Naive B cell (primary cell): ENCODE results near the gene MAP3K1. TPM values are rescaled to one million over a fixed set of nuclear protein-coding genes. Genes with fewer than 3 reads are reported as not detected.

Source experiments
- ATAC-seq, 2 donors: fragments of 150-1000 bp; cut with Tn5 transposase; 2 replicates each; pipeline ENCODE4 v1.10.0; 2021; ENCODE audit warnings: low read depth in 2 of 2, mild to moderate bottlenecking in 2 of 2, moderate library complexity in 2 of 2
- DNase-seq: peaks from one replicate; pipeline ENCODE4 v3.0.0; 2022
- H3K27ac Mint-ChIP-seq, 6 donors: one replicate each; pipeline ENCODE4 v1.8.0; 2020 to 2022; ENCODE audit warnings: mild to moderate bottlenecking in 6 of 6, mixed read lengths in 6 of 6, moderate library complexity in 5 of 6, inconsistent platforms in 2 of 6
- H3K27me3 Mint-ChIP-seq, 3 donors: one replicate each; pipeline ENCODE4 v1.8.0; 2021 to 2022; ENCODE audit warnings: mixed read lengths in 3 of 3, mild to moderate bottlenecking in 1 of 3
- H3K36me3 Mint-ChIP-seq, 2 donors: one replicate each; pipeline ENCODE4 v1.8.0; 2020 to 2022; ENCODE audit warnings: mixed read lengths in 2 of 2, inconsistent platforms in 1 of 2, mild to moderate bottlenecking in 1 of 2
- H3K4me1 Mint-ChIP-seq, 3 donors: one replicate each; pipeline ENCODE4 v1.8.0; 2020 to 2022; ENCODE audit warnings: mixed read lengths in 3 of 3, inconsistent platforms in 1 of 3, mild to moderate bottlenecking in 1 of 3, moderate library complexity in 1 of 3
- H3K4me3 Mint-ChIP-seq, 8 donors: one replicate each; pipeline ENCODE4 v1.8.0; 2020 to 2022; ENCODE audit warnings: mild to moderate bottlenecking in 8 of 8, mixed read lengths in 8 of 8, moderate library complexity in 8 of 8, inconsistent platforms in 2 of 8
- H3K9me3 Mint-ChIP-seq, 7 donors: one replicate each; pipeline ENCODE4 v1.8.0; 2020 to 2022; ENCODE audit warnings: mixed read lengths in 7 of 7, mild to moderate bottlenecking in 5 of 7, inconsistent platforms in 2 of 7, moderate library complexity in 1 of 7
- polyA plus RNA-seq, 6 donors: library from polyadenylated mRNA; unstranded; fragments of 300-500 nt; fragmentation: Illumina TruSeq; gene quantifications; one replicate each; pipeline ENCODE4 v1.2.3, GENCODE V29; 2021; ENCODE audit warnings: low read depth in 6 of 6

MAP3K1 gene
- polyA plus RNA-seq, 6 donors from 2014 or later, result 39.8 to 106 (median 90.2) TPM

DNA sequence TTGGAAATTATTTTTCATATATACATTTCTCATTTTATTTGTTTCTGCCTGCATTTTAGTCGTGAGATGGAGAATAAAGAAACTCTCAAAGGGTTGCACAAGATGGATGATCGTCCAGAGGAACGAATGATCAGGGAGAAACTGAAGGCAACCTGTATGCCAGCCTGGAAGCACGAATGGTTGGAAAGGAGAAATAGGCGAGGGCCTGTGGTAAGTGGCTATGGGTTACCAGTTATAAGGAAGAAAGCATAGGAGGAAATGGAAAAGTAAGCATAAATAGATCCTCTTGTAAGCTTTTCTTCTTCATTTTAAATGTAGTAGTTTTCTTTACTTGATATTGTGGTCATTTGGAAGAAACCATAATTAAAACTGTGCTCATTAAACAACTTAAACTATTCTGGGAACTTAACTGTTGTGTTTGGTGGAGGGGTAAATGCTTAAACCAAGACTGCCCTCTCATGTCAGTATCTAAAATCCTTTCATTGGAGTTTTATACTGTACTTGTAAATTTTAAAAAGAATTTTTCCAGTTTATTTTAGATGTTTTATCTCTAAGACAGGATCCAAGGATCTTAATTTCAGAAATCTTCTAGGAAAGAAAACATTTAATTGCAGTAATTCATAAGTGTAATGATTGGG is 41.3 kb downstream of the MAP3K1 start:
- peaks cover 3 to 8% of the 10 kb centered on the region in 2 donors for H3K36me3 Mint-ChIP-seq
- no peak for DNase-seq
- no peaks in the 10 kb centered on the region for H3K27me3 Mint-ChIP-seq
- peak overlapping the region in 1 of 8 donors; percentile 29 for H3K4me3 Mint-ChIP-seq
- no peaks in the 10 kb centered on the region for H3K9me3 Mint-ChIP-seq
- H3K4me1 Mint-ChIP-seq, result peaks cover 42 to 53% (median 50%) of the 10 kb centered on the region in 3 donors
- ATAC-seq, result no peak
- peak overlapping the region in 4 of 6 donors; percentile 21 to 94 (median 67) for H3K27ac Mint-ChIP-seq

DNA sequence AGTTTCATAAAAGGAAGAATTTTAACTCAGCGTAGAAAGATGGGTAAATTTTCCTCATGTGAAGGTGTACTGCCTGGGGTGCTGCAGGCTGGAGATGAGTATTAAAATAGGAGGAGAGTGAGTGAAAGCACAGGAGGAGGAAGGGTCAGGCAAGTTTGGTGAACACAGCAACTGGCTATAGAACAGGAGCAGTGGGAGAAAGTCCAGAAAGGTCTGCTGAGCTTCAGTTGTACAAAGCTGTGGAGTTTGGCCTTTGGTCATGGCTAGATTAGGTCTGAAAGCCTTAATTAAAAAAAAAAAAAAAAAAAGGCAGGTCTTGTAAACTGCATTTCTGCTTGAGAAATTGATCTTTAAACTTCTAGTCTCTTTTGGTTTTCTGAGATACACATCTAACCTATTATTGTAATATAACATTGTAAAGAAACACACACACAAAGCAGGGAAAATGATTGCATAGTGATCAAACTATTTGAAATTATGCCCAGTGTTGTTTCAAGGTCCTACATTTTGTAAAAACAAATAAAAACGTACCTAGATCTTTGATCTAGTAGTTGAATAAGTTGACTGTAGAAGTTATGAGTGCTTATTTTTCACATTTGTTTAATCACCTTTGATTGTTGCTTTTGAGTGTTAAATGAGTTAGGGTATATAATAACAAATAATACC is 43.6 kb downstream of the MAP3K1 start:
- Mint-ChIP-seq H3K27ac (peak overlapping the region in 4 of 6 donors; percentile 14 to 75 (median 66)), H3K4me3 (no peak overlapping the region), H3K9me3 (no peaks in the 10 kb centered on the region), H3K27me3 (no peaks in the 10 kb centered on the region), H3K36me3 (peaks cover 8 to 18% of the 10 kb centered on the region in 2 donors), H3K4me1 (peaks cover 28 to 35% (median 34%) of the 10 kb centered on the region in 3 donors)
- DNase-seq (no peak), ATAC-seq (no peak)

DNA sequence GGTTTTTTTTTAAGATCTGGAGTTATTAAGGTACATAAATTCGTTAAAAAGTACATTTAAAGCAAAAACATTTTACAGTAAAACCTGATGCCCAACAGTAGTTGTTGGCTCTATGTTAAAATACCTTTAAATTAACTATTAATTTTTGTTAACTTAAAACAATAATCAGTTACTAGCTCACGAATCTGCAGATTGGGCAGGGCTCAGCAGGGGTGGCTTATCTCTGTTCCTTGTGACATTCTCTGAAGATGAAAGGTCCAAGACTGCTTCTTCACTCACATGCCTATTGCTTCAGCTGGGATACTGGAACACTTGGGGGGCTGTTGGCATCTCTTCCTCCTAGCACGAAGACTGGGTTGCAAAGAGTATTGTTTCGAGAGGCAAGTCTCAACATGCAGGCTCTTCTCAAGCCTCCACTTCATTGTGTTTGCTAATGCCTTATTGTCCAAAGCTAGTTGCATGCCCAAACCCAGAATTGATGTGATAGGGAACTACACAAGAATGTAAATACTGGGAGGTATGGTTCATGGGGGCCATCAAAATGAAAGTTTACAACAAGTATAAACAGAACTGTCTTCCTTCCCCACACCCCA is 46.6 kb downstream of the MAP3K1 start:
- Mint-ChIP-seq H3K27ac (peak overlapping the region in 2 of 6 donors; percentile 51 to 67), H3K4me3 (no peak overlapping the region), H3K4me1 (peaks cover 9 to 17% (median 9%) of the 10 kb centered on the region in 3 donors), H3K27me3 (no peaks in the 10 kb centered on the region), H3K9me3 (no peaks in the 10 kb centered on the region), H3K36me3 (peaks cover 8 to 25% of the 10 kb centered on the region in 2 donors)
- DNase-seq (no peak), ATAC-seq (no peak)

- DNase-seq (no peak), ATAC-seq (peak; percentile 54 to 65)
- Mint-ChIP-seq H3K4me1 (peaks cover 7 to 16% (median 9%) of the 10 kb centered on the region in 3 donors), H3K27ac (peak overlapping the region in 2 of 6 donors; percentile 34 to 56), H3K4me3 (no peak overlapping the region), H3K36me3 (peaks cover 8 to 25% of the 10 kb centered on the region in 2 donors), H3K27me3 (no peaks in the 10 kb centered on the region), H3K9me3 (no peaks in the 10 kb centered on the region)
These were observed 47.6 kb downstream of the MAP3K1 start for GRCh38 chr5:56862909-56863308.

DNA sequence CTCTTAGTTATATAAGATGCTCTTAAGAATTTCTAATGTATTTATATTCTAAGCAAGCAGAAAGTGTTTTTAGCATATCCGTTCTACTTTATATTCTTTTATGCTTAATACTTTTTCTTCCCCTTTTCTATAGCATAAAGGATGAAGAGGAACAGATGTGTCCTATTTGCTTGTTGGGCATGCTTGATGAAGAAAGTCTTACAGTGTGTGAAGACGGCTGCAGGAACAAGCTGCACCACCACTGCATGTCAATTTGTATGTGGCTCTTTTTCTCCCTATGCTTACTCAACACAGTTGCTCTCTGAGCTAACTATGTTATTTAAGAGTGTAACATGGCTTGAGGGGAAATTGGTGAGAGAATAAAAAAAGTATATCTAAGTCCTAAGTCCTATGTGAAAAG is 56.4 kb downstream of the MAP3K1 start:
- H3K27ac Mint-ChIP-seq, result peak overlapping the region; percentile 3 to 86 (median 73)
- peak; percentile 90 to 93 for ATAC-seq
- H3K4me1 Mint-ChIP-seq, result peaks cover 40 to 64% (median 49%) of the 10 kb centered on the region in 3 donors
- no peaks in the 10 kb centered on the region for H3K9me3 Mint-ChIP-seq
- no peaks in the 10 kb centered on the region for H3K27me3 Mint-ChIP-seq
- peaks cover 29 to 41% of the 10 kb centered on the region in 2 donors for H3K36me3 Mint-ChIP-seq
- H3K4me3 Mint-ChIP-seq, result peak overlapping the region in 5 of 8 donors; percentile 20 to 68 (median 51)
- peak; percentile 16 for DNase-seq

DNA sequence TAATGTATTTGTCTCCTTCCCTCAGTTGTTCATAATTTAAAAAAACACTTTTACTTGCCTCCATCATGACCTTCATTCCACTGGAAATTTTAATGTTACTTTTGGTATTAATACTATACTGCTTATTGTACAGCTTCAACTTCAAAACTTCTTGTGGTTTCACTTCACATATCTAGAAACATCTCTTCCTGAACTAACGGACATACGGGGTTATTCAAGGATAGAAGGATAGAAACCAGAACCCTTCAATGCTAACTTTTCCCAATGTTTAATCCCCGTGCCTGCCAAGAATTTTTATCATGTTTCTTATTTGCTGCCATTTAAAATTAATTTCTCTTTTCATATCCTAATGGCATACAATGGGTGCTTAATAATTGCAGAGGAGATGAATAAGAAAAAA is 57.7 kb downstream of the MAP3K1 start:
- peak overlapping the region in 3 of 8 donors; percentile 10 to 78 (median 55) for H3K4me3 Mint-ChIP-seq
- peak overlapping the region in 5 of 6 donors; percentile 13 to 89 (median 71) for H3K27ac Mint-ChIP-seq
- no peaks in the 10 kb centered on the region for H3K27me3 Mint-ChIP-seq
- DNase-seq (no peak), ATAC-seq (no peak)
- H3K9me3 Mint-ChIP-seq, result no peaks in the 10 kb centered on the region
- H3K36me3 Mint-ChIP-seq, result peaks cover 31 to 50% of the 10 kb centered on the region in 2 donors
- peaks cover 46 to 64% (median 57%) of the 10 kb centered on the region in 3 donors for H3K4me1 Mint-ChIP-seq

- DNase-seq (no peak), ATAC-seq (no peak)
- no peak overlapping the region for H3K4me3 Mint-ChIP-seq
- peaks cover 36 to 53% (median 41%) of the 10 kb centered on the region in 3 donors for H3K4me1 Mint-ChIP-seq
- peaks cover 29 to 50% of the 10 kb centered on the region in 2 donors for H3K36me3 Mint-ChIP-seq
- H3K27ac Mint-ChIP-seq, result peak overlapping the region in 4 of 6 donors; percentile 32 to 85 (median 82)
- H3K27me3 Mint-ChIP-seq, result no peaks in the 10 kb centered on the region
- no peaks in the 10 kb centered on the region for H3K9me3 Mint-ChIP-seq
These were observed 61.0 kb downstream of the MAP3K1 start for GRCh38 chr5:56876327-56876726.

GRCh38 chr5:56881571-56881970 is 66.2 kb downstream of the MAP3K1 start:
- H3K36me3 Mint-ChIP-seq, result peaks cover 25 to 28% of the 10 kb centered on the region in 2 donors
- H3K9me3 Mint-ChIP-seq, result no peaks in the 10 kb centered on the region
- no peak for DNase-seq
- H3K4me1 Mint-ChIP-seq, result peaks cover 4 to 24% (median 17%) of the 10 kb centered on the region in 3 donors
- peak overlapping the region in 3 of 6 donors; percentile 47 to 69 (median 56) for H3K27ac Mint-ChIP-seq
- ATAC-seq, result no peak
- H3K4me3 Mint-ChIP-seq, result no peak overlapping the region
- H3K27me3 Mint-ChIP-seq, result no peaks in the 10 kb centered on the region

DNA sequence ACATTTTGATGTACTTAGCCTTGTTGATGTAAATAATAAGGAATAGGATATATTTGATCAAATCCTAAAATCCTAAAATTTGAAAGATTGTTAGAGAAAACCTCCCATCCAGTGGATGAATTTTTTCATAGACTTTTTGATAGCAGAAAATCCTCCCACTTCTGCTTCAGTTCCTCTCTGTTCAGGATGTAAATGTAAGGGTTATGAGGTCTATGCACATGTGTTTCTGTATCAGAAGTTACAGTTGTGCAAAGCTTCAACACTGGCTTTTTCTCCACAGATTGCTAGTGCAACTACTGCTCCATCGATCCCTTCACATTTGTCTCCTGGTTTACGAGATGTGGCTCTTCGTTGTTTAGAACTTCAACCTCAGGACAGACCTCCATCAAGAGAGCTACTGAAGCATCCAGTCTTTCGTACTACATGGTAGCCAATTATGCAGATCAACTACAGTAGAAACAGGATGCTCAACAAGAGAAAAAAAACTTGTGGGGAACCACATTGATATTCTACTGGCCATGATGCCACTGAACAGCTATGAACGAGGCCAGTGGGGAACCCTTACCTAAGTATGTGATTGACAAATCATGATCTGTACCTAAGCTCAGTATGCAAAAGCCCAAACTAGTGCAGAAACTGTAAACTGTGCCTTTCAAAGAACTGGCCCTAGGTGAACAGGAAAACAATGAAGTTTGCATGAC is 78.1 kb downstream of the MAP3K1 start:
- Mint-ChIP-seq H3K36me3 (peaks cover 20 to 28% of the 10 kb centered on the region in 2 donors), H3K27me3 (no peaks in the 10 kb centered on the region), H3K27ac (peak overlapping the region in 4 of 6 donors; percentile 33 to 88 (median 66)), H3K4me3 (no peak overlapping the region), H3K4me1 (peaks cover 3 to 27% (median 12%) of the 10 kb centered on the region in 3 donors), H3K9me3 (no peaks in the 10 kb centered on the region)
- ATAC-seq, result peak; percentile 23 to 50
- no peak for DNase-seq

- H3K36me3 Mint-ChIP-seq, result peaks cover 0 to 10% of the 10 kb centered on the region in 2 donors
- H3K27me3 Mint-ChIP-seq, result no peaks in the 10 kb centered on the region
- ATAC-seq (no peak), DNase-seq (no peak)
- no peaks in the 10 kb centered on the region for H3K9me3 Mint-ChIP-seq
- peak overlapping the region in 2 of 6 donors; percentile 52 to 95 for H3K27ac Mint-ChIP-seq
- H3K4me1 Mint-ChIP-seq, result peaks cover 0 to 22% (median 12%) of the 10 kb centered on the region in 3 donors
- H3K4me3 Mint-ChIP-seq, result no peak overlapping the region
These were observed 81.4 kb downstream of the MAP3K1 start for GRCh38 chr5:56896763-56897162.

GRCh38 chr5:56898213-56898612 is 82.9 kb downstream of the MAP3K1 start:
- H3K4me1 Mint-ChIP-seq, result peaks cover 0 to 16% (median 11%) of the 10 kb centered on the region in 3 donors
- H3K27ac Mint-ChIP-seq, result peak overlapping the region in 1 of 6 donors; percentile 93
- H3K4me3 Mint-ChIP-seq, result no peak overlapping the region
- no peaks in the 10 kb centered on the region for H3K9me3 Mint-ChIP-seq
- peaks cover 0 to 10% of the 10 kb centered on the region in 2 donors for H3K36me3 Mint-ChIP-seq
- H3K27me3 Mint-ChIP-seq, result peaks cover 0 to 1% (median 0%) of the 10 kb centered on the region in 3 donors
- DNase-seq, result no peak
- no peak for ATAC-seq

DNA sequence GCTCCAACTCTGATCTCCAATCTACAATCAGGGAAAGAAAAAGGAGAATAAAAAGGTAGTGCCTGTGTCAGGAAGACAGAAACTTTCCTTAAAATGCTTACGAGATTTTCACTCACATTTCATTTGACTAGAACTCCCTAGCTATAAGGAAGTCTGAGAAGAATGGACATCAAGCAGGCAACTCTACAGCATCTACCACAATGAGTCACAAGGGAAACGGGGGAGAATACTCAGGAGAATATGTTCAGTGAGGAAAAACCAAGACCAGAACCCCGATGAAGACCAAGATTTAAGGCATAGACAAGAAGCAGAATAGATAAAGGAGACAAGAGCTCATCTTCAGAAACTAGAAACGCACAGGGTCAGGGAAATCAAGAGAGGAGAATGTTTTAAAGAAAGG is 85.0 kb downstream of the MAP3K1 start:
- DNase-seq, result no peak
- H3K27ac Mint-ChIP-seq, result no peak overlapping the region
- H3K9me3 Mint-ChIP-seq, result peaks cover 0 to 2% (median 0%) of the 10 kb centered on the region in 7 donors
- no peak for ATAC-seq
- H3K27me3 Mint-ChIP-seq, result peaks cover 0 to 5% (median 4%) of the 10 kb centered on the region in 3 donors
- H3K4me3 Mint-ChIP-seq, result no peak overlapping the region
- peaks cover 0 to 5% of the 10 kb centered on the region in 2 donors for H3K36me3 Mint-ChIP-seq
- peaks cover 0 to 6% (median 5%) of the 10 kb centered on the region in 3 donors for H3K4me1 Mint-ChIP-seq
